IPS-11a (cell line): Measurements from ENCODE around the gene GNB2.
A peak's percentile ranks its signal among the peaks of the same experiment; 100 is the strongest.

Experiments
- H3K4me3 ChIP-seq: one replicate; pipeline ENCODE4 v1.5.1; 2013; ENCODE audit warnings: low read depth, low read length, control low read depth

The GNB2 gene

GRCh38 chr7:100673302-100673941 is at the start of gene GNB2:
Gene GNB2, plus strand, starts transcription at chr7:100673740. Its CDS starts 2,526 bp downstream, at chr7:100676266.
- peak within 1 kb of the TSS; percentile 78 for H3K4me3 ChIP-seq

- no peak overlapping the region for H3K4me3 ChIP-seq
Observed at GRCh38 chr7:100623951-100624824, 49.4 kb upstream of the GNB2 start.

- no peak overlapping the region for H3K4me3 ChIP-seq
Observed at GRCh38 chr7:100626055-100626454, 47.5 kb upstream of the GNB2 start.

GRCh38 chr7:100626530-100627237 is 46.9 kb upstream of the GNB2 start:
- H3K4me3 ChIP-seq, result peak overlapping the region; percentile 17

- H3K4me3 ChIP-seq, result no peak overlapping the region
Observed at GRCh38 chr7:100627238-100627549, 46.3 kb upstream of the GNB2 start.

- no peak overlapping the region for H3K4me3 ChIP-seq
Observed at GRCh38 chr7:100629117-100629716, 44.3 kb upstream of the GNB2 start.

- H3K4me3 ChIP-seq, result no peak overlapping the region
Observed at GRCh38 chr7:100630066-100630465, 43.5 kb upstream of the GNB2 start.

GRCh38 chr7:100632951-100633717 is 40.4 kb upstream of the GNB2 start:
- peak overlapping the region; percentile 44 for H3K4me3 ChIP-seq

- H3K4me3 ChIP-seq, result no peak overlapping the region
Observed at GRCh38 chr7:100639995-100640516, 33.5 kb upstream of the GNB2 start.

- H3K4me3 ChIP-seq, result no peak overlapping the region
Observed at GRCh38 chr7:100640517-100641440, 32.8 kb upstream of the GNB2 start.

- H3K4me3 ChIP-seq, result no peak within 1 kb of the TSS
Observed at GRCh38 chr7:100641463-100641859, 32.1 kb upstream of the GNB2 start, which contains the start of gene TFR2. Gene TFR2, minus strand, starts transcription at chr7:100641552. Its CDS starts 43 bp downstream, at chr7:100641509.

- H3K4me3 ChIP-seq, result no peak overlapping the region
Observed at GRCh38 chr7:100641860-100642533, 31.5 kb upstream of the GNB2 start.

GRCh38 chr7:100642534-100642907 is 31.0 kb upstream of the GNB2 start:
- H3K4me3 ChIP-seq, result no peak overlapping the region

- no peak overlapping the region for H3K4me3 ChIP-seq
Observed at GRCh38 chr7:100649826-100650565, 23.5 kb upstream of the GNB2 start.

GRCh38 chr7:100654908-100655831 is 18.4 kb upstream of the GNB2 start:
- no peak overlapping the region for H3K4me3 ChIP-seq

GRCh38 chr7:100655908-100656674 is 17.4 kb upstream of the GNB2 start, which contains the start of gene ACTL6B:
Gene ACTL6B, minus strand, starts transcription at chr7:100656448. Its CDS starts 94 bp downstream, at chr7:100656354.
- H3K4me3 ChIP-seq, result no peak within 1 kb of the TSS
